Astrocyte of the cerebellum (primary cell): ENCODE data around the gene SEPHS1.
"Not testable (repeated sequence)": the region's sequence is repeated elsewhere in the genome, so short reads cannot be mapped to it uniquely, and the experiment has no call there.

Experiments
- DNase-seq: peaks from one replicate; pipeline ENCODE4 v3.0.0-alpha.2; 2011; ENCODE audit warnings: low read depth
- H3K4me3 ChIP-seq: 2 replicates; pipeline ENCODE4 v1.5.1; 2011; ENCODE audit warnings: mild to moderate bottlenecking, low read depth, low read length, moderate library complexity
- CTCF ChIP-seq: IDR thresholded peaks from 2 replicates; pipeline ENCODE4 v1.5.1; 2012; ENCODE audit warnings: low read length, low read depth, moderate library complexity, mild to moderate bottlenecking; ENCODE audit errors: missing control alignments
- in situ Hi-C: cut with HindIII; loops from 2 replicates; pipeline ENCODE4 v1.10.0; 2017; ENCODE audit warnings: low sequenced_read_pairs

The SEPHS1 gene

GRCh38 chr10:13334556-13334955 is 13.5 kb downstream of the SEPHS1 start:
- in situ Hi-C loops: no loop called here
- TF ChIP-seq CTCF: no peak
- DNase-seq: no peak
- H3K4me3 ChIP-seq: no peak overlapping the region

DNA sequence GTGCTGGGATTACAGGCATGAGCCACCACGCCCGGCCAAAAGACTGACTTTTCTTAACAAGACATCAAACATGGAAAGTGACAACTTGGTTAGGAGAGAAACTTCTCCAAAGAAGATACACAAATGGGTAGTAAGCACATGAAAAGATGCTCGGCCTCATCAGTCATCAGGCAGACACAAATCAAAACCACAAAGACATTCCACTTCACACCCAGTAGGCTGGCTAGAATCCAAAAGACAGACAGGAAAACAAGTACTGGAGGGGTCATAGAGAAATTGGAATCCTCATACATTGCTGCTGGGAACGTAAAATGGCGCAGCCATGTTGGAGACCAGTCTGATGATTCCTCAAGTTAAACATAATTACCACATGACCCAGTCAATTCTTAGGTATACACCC is 16.4 kb downstream of the SEPHS1 start:
- no peak for TF ChIP-seq CTCF
- H3K4me3 ChIP-seq: no peak overlapping the region
- DNase-seq: no peak
- in situ Hi-C loops: no loop called here

- DNase-seq, H3K4me3 ChIP-seq, in situ Hi-C loops: not testable (repeated sequence)
Observed at GRCh38 chr10:13330980-13331379, 17.1 kb downstream of the SEPHS1 start.

DNA sequence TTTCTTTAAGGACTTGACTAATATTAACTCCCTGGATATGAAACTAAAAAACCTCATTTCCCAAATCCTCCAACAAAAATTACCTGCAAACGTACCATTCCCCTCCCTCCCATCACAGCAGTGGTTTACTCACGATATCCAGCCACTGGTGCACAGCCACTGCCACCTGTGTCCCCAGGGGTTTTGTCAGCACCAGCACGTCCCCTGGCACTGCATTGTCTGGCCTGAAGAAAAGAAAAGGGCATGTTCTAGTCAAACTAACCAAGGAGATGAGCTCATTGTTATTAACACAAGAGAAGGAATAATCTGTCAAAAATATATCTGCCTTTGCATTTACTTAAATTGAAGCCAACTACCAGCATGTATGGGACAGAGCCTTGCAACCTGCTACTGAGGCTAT is 18.5 kb downstream of the SEPHS1 start:
- no peak overlapping the region for H3K4me3 ChIP-seq
- TF ChIP-seq CTCF: no peak
- in situ Hi-C loops: no loop called here
- no peak for DNase-seq

GRCh38 chr10:13328613-13329012 is 19.5 kb downstream of the SEPHS1 start:
- H3K4me3 ChIP-seq: no peak overlapping the region
- TF ChIP-seq CTCF: no peak
- in situ Hi-C loops: no loop called here
- DNase-seq: no peak

- no peak for TF ChIP-seq CTCF
- H3K4me3 ChIP-seq: no peak overlapping the region
- DNase-seq: no peak
- in situ Hi-C loops: no loop called here
Observed at GRCh38 chr10:13328126-13328525, 20.0 kb downstream of the SEPHS1 start.

DNA sequence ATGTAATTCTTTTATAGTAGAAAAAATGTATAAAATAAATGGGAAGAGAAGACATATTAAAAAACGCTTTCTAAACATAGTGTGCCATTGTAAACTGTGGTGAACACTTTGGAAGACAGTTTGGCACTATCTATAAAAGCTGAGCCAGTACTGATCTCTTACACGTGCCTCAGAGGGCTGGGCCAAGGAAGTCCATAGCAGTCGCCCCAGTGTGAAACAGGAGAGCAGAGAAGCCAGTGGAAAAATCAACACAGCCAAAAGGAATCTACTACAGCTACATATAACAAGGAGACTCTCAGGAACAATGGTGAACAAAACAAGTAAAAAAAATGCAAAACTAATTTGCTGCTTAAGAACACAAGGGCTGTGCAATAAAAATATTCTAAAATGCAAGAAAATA is 20.6 kb downstream of the SEPHS1 start:
- no peak overlapping the region for H3K4me3 ChIP-seq
- in situ Hi-C loops: no loop called here
- no peak for DNase-seq
- TF ChIP-seq CTCF: no peak
